ENCODE results near the gene GJB1. TPM values are rescaled to one million over a fixed set of nuclear protein-coding genes. Genes with fewer than 3 reads are reported as not detected.
A peak's percentile ranks its signal among the peaks of the same experiment; 100 is the strongest.
"Not testable (repeated sequence)": the region's sequence is repeated elsewhere in the genome, so short reads cannot be mapped to it uniquely, and the experiment has no call there.

Gene GJB1
- total RNA-seq, 1 donor from 2014 or later = not detected

- peak; percentile 63 to 86 for DNase-seq (ENCODE audit: low read depth in 2 of 2)
These were observed 31.3 kb downstream of the GJB1 start, which contains the start of gene ZMYM3 for GRCh38 chrX:71254092-71254963. TSS of gene ZMYM3 (minus strand) at chrX:71254140. CDS start at chrX:71253255, 885 bp downstream.

GRCh38 chrX:71256051-71256450 lies 33.0 kb downstream of the GJB1 start:
- no peak for DNase-seq (ENCODE audit: low read depth in 2 of 2)

- no peak for DNase-seq (ENCODE audit: low read depth in 2 of 2)
These were observed 33.8 kb downstream of the GJB1 start for GRCh38 chrX:71256856-71257255.

GRCh38 chrX:71268624-71269023 lies 45.6 kb downstream of the GJB1 start:
- not testable (repeated sequence) for DNase-seq (ENCODE audit: low read depth in 2 of 2)

GRCh38 chrX:71269801-71270395 lies 46.9 kb downstream of the GJB1 start:
- no peak for DNase-seq (ENCODE audit: low read depth in 2 of 2)

- not testable (repeated sequence) for DNase-seq (ENCODE audit: low read depth in 2 of 2)
These were observed 49.3 kb downstream of the GJB1 start for GRCh38 chrX:71272313-71272712.

Other genes starting within 250 kb of the GJB1 start
- gene SNX12, start 154.9 kb upstream of the GJB1 start, total RNA-seq = 71.9 and 76.3 TPM in 2 replicates
- gene FOXO4, start 127.4 kb upstream of the GJB1 start, total RNA-seq = 5.9 and 9.7 TPM in 2 replicates
- gene CXorf65, start 116.5 kb upstream of the GJB1 start, total RNA-seq = not detected in 2 replicates
- gene IL2RG, start 111.6 kb upstream of the GJB1 start, total RNA-seq = 0.13 and 0.25 TPM in 2 replicates
- 29.0 and 36.4 TPM in 2 replicates for gene MED12, start 104.6 kb upstream of the GJB1 start, total RNA-seq
- under 0.01 and 0.13 TPM in 2 replicates for gene NLGN3, start 78.4 kb upstream of the GJB1 start, total RNA-seq
- gene ZMYM3, start 30.9 kb downstream of the GJB1 start, total RNA-seq = 8.5 and 12.1 TPM in 2 replicates
- 353 and 381 TPM in 2 replicates for gene NONO, start 60.4 kb downstream of the GJB1 start, total RNA-seq
- 0.38 and 0.64 TPM in 2 replicates for gene ITGB1BP2, start 78.5 kb downstream of the GJB1 start, total RNA-seq
- gene TAF1, start 143.1 kb downstream of the GJB1 start, total RNA-seq = 27.5 and 29.1 TPM in 2 replicates